ENCODE data around the gene LRRFIP1. TPM values are rescaled to one million over a fixed set of nuclear protein-coding genes. Genes with fewer than 3 reads are reported as not detected.

The LRRFIP1 gene
- total RNA-seq, 4 donors from 2014 or later: 84.9 to 152 (median 120) TPM

DNA sequence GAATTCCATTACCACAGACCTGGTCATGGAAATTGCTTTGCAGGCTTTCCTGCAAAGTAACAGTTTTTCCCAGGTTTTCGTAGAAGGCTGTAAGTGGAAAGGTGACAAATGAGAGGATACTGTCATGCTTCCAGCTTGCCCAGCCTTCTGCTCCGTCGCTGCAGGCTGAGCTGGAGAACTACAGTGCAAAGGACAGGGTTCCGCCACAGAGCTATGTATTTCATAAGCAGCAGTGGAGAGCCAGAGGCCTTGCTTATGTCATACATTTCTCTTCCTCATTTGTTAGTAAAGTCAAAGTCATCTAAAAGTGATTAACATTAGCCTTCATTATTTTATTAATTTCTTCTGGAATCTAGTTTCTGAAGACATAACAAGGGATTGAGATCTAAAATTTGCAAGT, 98.3 kb downstream of the LRRFIP1 start:
- intact Hi-C loops (cut with DNase I): no loop called here
- Histone ChIP-seq H3K9me3 (no peaks in the 10 kb centered on the region), H3K4me3 (no peak overlapping the region), H3K36me3 (peaks cover 0 to 41% (median 0%) of the 10 kb centered on the region in 3 donors), H3K27me3 (no peaks in the 10 kb centered on the region), H3K4me1 (peaks cover 16 to 82% (median 53%) of the 10 kb centered on the region in 3 donors), H3K27ac (peak overlapping the region in 2 of 4 donors; percentile 29 to 71)
- TF ChIP-seq, protein P1, sequence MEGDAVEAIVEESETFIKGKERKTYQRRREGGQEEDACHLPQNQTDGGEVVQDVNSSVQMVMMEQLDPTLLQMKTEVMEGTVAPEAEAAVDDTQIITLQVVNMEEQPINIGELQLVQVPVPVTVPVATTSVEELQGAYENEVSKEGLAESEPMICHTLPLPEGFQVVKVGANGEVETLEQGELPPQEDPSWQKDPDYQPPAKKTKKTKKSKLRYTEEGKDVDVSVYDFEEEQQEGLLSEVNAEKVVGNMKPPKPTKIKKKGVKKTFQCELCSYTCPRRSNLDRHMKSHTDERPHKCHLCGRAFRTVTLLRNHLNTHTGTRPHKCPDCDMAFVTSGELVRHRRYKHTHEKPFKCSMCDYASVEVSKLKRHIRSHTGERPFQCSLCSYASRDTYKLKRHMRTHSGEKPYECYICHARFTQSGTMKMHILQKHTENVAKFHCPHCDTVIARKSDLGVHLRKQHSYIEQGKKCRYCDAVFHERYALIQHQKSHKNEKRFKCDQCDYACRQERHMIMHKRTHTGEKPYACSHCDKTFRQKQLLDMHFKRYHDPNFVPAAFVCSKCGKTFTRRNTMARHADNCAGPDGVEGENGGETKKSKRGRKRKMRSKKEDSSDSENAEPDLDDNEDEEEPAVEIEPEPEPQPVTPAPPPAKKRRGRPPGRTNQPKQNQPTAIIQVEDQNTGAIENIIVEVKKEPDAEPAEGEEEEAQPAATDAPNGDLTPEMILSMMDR (IDR thresholded peaks at IDR 0.05): no peak
- no peak for TF ChIP-seq POLR2A (IDR thresholded peaks at IDR 0.05)
- WGBS, 2 donors: 63 to 67% methylated on average over 4 of the region's 4 CpGs
- DNase-seq: no peak

GRCh38 chr2:237726401-237726830, 99.0 kb downstream of the LRRFIP1 start:
- no peak overlapping the region for H3K4me3 ChIP-seq
- peak overlapping the region; percentile 2 to 71 (median 43) for H3K27ac ChIP-seq
- peaks cover 20 to 88% (median 61%) of the 10 kb centered on the region in 3 donors for H3K4me1 ChIP-seq
- TF ChIP-seq POLR2A (IDR thresholded peaks at IDR 0.05): no peak
- TF ChIP-seq, protein P1 (IDR thresholded peaks at IDR 0.05): no peak
- DNase-seq: no peak
- H3K27me3 ChIP-seq: no peaks in the 10 kb centered on the region
- intact Hi-C loops (cut with DNase I): no loop called here
- 15 to 31% methylated on average over 7 of the region's 7 CpGs for WGBS, 2 donors
- peaks cover 0 to 34% (median 0%) of the 10 kb centered on the region in 3 donors for H3K36me3 ChIP-seq
- H3K9me3 ChIP-seq: no peaks in the 10 kb centered on the region

DNA sequence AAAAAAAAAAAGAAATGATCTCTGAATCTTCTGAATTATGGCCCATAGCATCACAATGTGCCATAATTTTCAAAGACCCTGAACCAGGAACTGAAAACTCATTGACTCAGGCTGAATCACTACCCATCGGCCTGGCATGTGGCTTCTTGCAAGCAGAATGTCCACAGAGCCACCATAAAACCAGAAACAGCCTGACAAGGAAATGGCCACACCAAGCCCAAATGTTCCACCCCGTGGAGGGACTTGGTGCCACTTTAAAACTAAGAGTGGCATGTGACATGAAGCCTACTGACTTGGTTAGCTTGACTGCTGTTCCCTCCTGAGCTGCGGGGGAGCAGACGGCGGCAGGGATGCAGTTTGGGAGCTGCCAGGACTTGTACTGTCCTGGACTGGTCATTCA, 100.0 kb downstream of the LRRFIP1 start:
- no peak for TF ChIP-seq POLR2A (IDR thresholded peaks at IDR 0.05)
- TF ChIP-seq, protein P1 (IDR thresholded peaks at IDR 0.05): no peak
- no peak overlapping the region for H3K4me3 ChIP-seq
- H3K27me3 ChIP-seq: no peaks in the 10 kb centered on the region
- peaks cover 0 to 24% (median 0%) of the 10 kb centered on the region in 3 donors for H3K36me3 ChIP-seq
- WGBS, 2 donors: 51 to 68% methylated on average over 2 to 5 of the region's 5 CpGs
- H3K4me1 ChIP-seq: peaks cover 28 to 92% (median 70%) of the 10 kb centered on the region in 3 donors
- H3K9me3 ChIP-seq: no peaks in the 10 kb centered on the region
- intact Hi-C loops (cut with DNase I): no loop called here
- no peak for DNase-seq
- peak overlapping the region in 3 of 4 donors; percentile 51 to 71 (median 64) for H3K27ac ChIP-seq

GRCh38 chr2:237729681-237730475, 102.5 kb downstream of the LRRFIP1 start:
- H3K9me3 ChIP-seq: no peaks in the 10 kb centered on the region
- 81 to 85% methylated on average over 12 of the region's 12 CpGs for WGBS, 2 donors
- no peak overlapping the region for H3K4me3 ChIP-seq
- no peak for DNase-seq
- peaks cover 0 to 17% (median 0%) of the 10 kb centered on the region in 3 donors for H3K36me3 ChIP-seq
- no peaks in the 10 kb centered on the region for H3K27me3 ChIP-seq
- peak overlapping the region in 3 of 4 donors; percentile 43 to 77 (median 67) for H3K27ac ChIP-seq
- TF ChIP-seq, protein P1 (IDR thresholded peaks at IDR 0.05): no peak
- no peak for TF ChIP-seq POLR2A (IDR thresholded peaks at IDR 0.05)
- intact Hi-C loops (cut with DNase I): no loop called here
- peaks cover 34 to 98% (median 81%) of the 10 kb centered on the region in 3 donors for H3K4me1 ChIP-seq

DNA sequence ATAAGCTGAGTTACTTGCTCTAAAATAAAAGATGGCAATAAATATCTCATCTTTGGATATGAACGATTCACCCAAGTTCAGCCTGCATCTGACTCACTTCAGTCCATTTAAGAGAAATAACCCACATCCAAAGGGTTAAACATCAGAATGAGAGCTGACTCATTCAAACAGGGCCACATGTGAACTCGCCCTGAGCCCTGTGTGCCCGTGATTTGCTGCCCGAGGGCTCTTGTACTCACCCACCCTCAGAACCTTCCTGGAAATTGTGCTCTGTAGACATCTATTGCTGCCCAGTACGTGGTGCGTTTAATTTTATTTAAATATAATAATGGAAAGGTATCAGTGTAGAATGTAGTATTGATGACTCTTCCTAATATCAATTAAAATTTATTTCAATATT, 104.3 kb downstream of the LRRFIP1 start:
- intact Hi-C loops (cut with DNase I): no loop called here
- H3K4me3 ChIP-seq: no peak overlapping the region
- H3K4me1 ChIP-seq: peaks cover 29 to 97% (median 75%) of the 10 kb centered on the region in 3 donors
- no peak for TF ChIP-seq POLR2A (IDR thresholded peaks at IDR 0.05)
- TF ChIP-seq, protein P1 (IDR thresholded peaks at IDR 0.05): no peak
- H3K27me3 ChIP-seq: no peaks in the 10 kb centered on the region
- H3K9me3 ChIP-seq: no peaks in the 10 kb centered on the region
- H3K27ac ChIP-seq: peak overlapping the region in 3 of 4 donors; percentile 67 to 85 (median 77)
- 14 to 19% methylated on average over 6 of the region's 6 CpGs for WGBS, 2 donors
- peaks cover 0 to 27% (median 0%) of the 10 kb centered on the region in 3 donors for H3K36me3 ChIP-seq
- no peak for DNase-seq

Measured in esophagus squamous epithelium (tissue), 5 donors.